ENCODE results near the gene ANKRD40.

ANKRD40 gene

GRCh38 chr17:50649042-50649908 lies 58.4 kb downstream of the ANKRD40 start:
- DNase-seq (ENCODE audit: low read depth): no peak

- no peak for DNase-seq (ENCODE audit: low read depth)
Measured at GRCh38 chr17:50647187-50647586, 60.5 kb downstream of the ANKRD40 start.

- DNase-seq (ENCODE audit: low read depth): no peak
Measured at GRCh38 chr17:50645748-50646682, 61.7 kb downstream of the ANKRD40 start.
